IPS DF 6.9 (cell line): ENCODE measurements around the gene PPDPF.
A peak's percentile ranks its signal among the peaks of the same experiment; 100 is the strongest.

Source experiments
- DNase-seq: peaks from one replicate; pipeline ENCODE4 v3.0.0-alpha.2; 2013; ENCODE audit warnings: low read depth, low spot score
- H3K27ac ChIP-seq: one replicate; pipeline ENCODE4 v1.5.1; 2013; ENCODE audit warnings: low read length, control low read depth
- H3K27me3 ChIP-seq: 2 replicates; pipeline ENCODE4 v1.6.1; 2013; ENCODE audit warnings: mild to moderate bottlenecking, low read length; ENCODE audit not compliant: control insufficient read depth, insufficient read depth
- H3K36me3 ChIP-seq: 2 replicates; pipeline ENCODE4 v1.6.1; 2013; ENCODE audit warnings: low read length; ENCODE audit not compliant: control insufficient read depth, insufficient read depth
- H3K4me1 ChIP-seq: 2 replicates; pipeline ENCODE4 v1.6.1; 2013; ENCODE audit warnings: low read length; ENCODE audit not compliant: control insufficient read depth, insufficient read depth
- H3K4me3 ChIP-seq: 2 replicates; pipeline ENCODE4 v1.5.1; 2013; ENCODE audit warnings: mild to moderate bottlenecking, low read length
- H3K9me3 ChIP-seq: 2 replicates; pipeline ENCODE4 v1.6.1; 2013; ENCODE audit warnings: low read length, inconsistent platforms; ENCODE audit not compliant: control insufficient read depth, insufficient read depth
- WGBS: extraction: QIAGEN DNeasy Blood & Tissue Kit; methylation state at CpG from one replicate; pipeline ENCODE4 v1.1.7; 2013; ENCODE audit warnings: mixed read lengths, missing lambda C conversion rate; ENCODE audit not compliant: insufficient read length, insufficient coverage; 5-methylcytosine and 5-hydroxymethylcytosine counted together

The PPDPF gene

DNA sequence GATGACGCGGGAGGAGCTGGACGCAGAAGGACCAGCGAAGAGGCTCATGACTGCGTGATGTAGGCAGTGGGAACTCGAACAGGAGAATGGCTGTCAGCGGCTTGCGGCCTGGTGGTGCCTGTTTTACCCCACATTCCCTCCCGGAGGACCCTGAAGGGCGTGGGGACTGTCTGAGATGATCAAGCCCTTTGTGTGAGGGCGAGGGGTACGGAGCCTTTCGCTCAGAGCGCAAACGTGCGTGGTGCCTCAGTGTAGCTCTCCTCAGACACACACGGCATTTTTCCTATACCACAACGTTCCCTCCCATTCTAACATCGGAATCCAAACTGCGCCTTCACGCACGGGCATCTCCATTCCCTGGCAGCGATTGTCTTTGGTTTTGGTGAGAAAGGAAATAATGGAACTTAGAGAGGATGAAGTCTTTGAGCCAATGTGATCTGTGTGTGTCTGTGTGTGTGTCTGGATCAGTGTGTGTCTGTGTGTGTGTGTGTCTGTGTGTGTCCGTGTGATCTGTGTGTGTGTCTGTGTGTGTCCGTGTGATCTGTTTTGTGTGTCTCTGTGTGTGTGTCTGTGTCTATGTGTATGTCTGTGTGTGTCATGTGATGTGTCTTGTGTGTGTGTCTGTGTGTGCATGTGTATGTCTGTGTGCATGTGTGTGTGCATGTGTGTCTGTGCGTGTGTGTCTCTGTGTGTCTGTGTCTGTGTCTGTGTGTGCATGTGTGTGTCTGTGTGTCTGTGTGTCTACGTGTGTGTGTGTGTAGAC, 11.3 kb downstream of the PPDPF start:
- WGBS: 100% methylated on average over 4 of the region's 27 CpGs

DNA sequence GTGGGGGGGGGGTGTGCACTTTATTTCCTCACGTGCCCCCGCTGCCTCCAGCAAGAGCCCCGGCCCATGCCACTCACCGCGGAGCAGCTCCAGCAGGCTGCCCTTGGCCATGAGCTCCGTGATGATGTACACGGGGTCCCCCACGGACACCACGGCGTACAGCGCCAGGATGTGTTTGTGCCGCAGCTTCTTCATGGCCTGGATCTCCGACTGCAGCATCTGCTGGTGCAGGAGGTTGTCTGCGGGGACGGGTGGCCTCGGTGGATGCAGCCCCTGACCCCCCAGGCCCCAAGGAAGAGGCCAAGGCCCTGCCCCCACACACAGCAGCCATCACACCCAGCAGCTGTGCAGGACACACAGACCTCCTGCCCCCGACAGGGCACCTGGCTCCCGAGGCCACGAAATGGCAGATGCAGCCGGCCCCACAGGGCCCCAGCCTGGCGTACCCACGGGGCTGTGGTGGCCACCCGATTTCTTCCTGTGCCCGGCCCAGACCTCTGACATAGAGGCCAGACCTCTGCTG, 11.9 kb downstream of the PPDPF start:
- Histone ChIP-seq H3K27me3 (no peaks in the 10 kb centered on the region), H3K4me3 (no peak overlapping the region), H3K36me3 (no peaks in the 10 kb centered on the region), H3K4me1 (peaks cover 3% of the 10 kb centered on the region; the same call in 1 of the 2 replicates), H3K27ac (no peak overlapping the region), H3K9me3 (no peaks in the 10 kb centered on the region)
- no CpG with 5 or more reads among the region's 24 CpGs for WGBS
- DNase-seq: no peak

More for the DNA sequence above, 11.3 kb downstream of the PPDPF start:
- no peak overlapping the region for H3K27ac ChIP-seq
- no peaks in the 10 kb centered on the region for H3K9me3 ChIP-seq
- peaks cover 3% of the 10 kb centered on the region; the same call in 1 of the 2 replicates for H3K4me1 ChIP-seq
- no peaks in the 10 kb centered on the region for H3K27me3 ChIP-seq
- no peak overlapping the region for H3K4me3 ChIP-seq
- no peak for DNase-seq
- H3K36me3 ChIP-seq: no peaks in the 10 kb centered on the region

DNA sequence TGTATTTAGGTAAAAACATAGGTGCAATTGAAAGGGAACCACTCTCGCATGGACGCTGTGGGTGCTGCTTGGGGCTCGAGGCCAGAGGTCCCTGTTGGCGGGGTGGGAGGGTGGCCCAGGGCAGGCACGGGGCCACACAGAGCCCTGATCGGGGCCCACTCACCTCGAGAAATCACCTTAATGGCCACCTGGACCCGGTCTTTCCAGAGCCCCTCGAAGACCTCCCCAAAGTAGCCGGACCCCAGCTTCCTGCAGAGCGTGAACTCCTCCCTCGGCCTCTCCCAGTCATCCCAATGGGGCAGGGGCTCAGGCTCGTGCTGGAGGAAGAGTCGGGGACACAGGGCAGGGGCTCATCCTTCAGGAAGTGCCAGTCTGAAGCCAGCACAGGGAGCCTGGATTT, 12.8 kb downstream of the PPDPF start:
- Histone ChIP-seq H3K27ac (no peak overlapping the region), H3K27me3 (no peaks in the 10 kb centered on the region), H3K36me3 (no peaks in the 10 kb centered on the region), H3K9me3 (no peaks in the 10 kb centered on the region), H3K4me3 (no peak overlapping the region), H3K4me1 (peaks cover 3% of the 10 kb centered on the region; the same call in 1 of the 2 replicates)
- no CpG with 5 or more reads among the region's 14 CpGs for WGBS
- DNase-seq: no peak

DNA sequence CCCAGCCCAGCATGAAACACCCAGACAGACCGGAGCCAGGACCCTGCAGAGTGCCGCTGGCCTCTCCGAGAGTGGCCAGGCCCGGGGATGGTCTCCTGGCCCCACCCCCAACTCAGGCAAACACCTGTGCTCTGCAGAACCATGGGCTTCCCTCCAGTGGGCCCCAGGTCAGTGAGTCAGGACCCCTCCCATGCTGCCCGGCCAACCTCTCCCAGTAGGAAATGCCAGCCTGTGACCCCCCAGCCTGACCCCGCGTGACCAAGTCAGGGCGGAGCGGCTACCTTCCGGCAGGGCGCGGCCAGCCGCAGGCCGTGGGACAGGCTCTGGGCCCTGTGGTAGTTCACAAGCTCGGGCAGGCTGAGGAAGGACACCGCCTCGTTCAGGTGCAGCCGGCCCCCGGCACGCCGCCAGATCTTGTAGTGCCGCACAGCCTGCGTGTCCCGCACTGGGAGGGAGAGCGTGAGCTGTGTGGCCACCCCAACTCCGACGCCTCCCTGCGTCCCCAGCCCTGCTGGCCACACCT, 13.4 kb downstream of the PPDPF start:
- no peak for DNase-seq

DNA sequence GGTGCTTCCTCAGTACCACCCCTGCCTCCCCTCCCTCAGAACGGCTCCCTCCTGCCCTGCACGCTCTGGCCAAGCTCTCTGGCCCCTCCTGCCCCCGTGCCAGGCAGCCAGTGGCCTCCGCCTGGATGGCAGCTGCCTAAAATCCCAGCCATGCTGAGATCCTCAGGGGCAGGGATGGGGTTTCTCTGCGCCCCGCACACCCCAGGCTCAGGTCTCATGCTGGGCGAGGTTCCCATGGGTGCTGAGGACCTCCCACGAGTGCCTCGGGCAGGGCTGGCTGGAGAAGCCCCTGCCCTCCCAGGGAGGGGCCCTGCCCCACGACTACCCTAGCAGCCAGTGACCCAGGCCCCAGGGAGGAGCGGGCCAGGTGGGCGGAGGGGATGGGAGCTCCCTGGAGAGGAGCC, 13.9 kb downstream of the PPDPF start:
- no CpG with 5 or more reads among the region's 12 CpGs for WGBS
- Histone ChIP-seq H3K27me3 (no peaks in the 10 kb centered on the region), H3K36me3 (no peaks in the 10 kb centered on the region), H3K4me1 (peaks cover 3% of the 10 kb centered on the region; the same call in 1 of the 2 replicates), H3K9me3 (no peaks in the 10 kb centered on the region), H3K4me3 (no peak overlapping the region), H3K27ac (no peak overlapping the region)
- DNase-seq: no peak

More for the DNA sequence above, 13.4 kb downstream of the PPDPF start:
- no peak overlapping the region for H3K4me3 ChIP-seq
- H3K36me3 ChIP-seq: no peaks in the 10 kb centered on the region
- no peaks in the 10 kb centered on the region for H3K9me3 ChIP-seq
- H3K27ac ChIP-seq: no peak overlapping the region
- H3K4me1 ChIP-seq: peaks cover 3% of the 10 kb centered on the region; the same call in 1 of the 2 replicates
- no CpG with 5 or more reads among the region's 28 CpGs for WGBS
- H3K27me3 ChIP-seq: no peaks in the 10 kb centered on the region

DNA sequence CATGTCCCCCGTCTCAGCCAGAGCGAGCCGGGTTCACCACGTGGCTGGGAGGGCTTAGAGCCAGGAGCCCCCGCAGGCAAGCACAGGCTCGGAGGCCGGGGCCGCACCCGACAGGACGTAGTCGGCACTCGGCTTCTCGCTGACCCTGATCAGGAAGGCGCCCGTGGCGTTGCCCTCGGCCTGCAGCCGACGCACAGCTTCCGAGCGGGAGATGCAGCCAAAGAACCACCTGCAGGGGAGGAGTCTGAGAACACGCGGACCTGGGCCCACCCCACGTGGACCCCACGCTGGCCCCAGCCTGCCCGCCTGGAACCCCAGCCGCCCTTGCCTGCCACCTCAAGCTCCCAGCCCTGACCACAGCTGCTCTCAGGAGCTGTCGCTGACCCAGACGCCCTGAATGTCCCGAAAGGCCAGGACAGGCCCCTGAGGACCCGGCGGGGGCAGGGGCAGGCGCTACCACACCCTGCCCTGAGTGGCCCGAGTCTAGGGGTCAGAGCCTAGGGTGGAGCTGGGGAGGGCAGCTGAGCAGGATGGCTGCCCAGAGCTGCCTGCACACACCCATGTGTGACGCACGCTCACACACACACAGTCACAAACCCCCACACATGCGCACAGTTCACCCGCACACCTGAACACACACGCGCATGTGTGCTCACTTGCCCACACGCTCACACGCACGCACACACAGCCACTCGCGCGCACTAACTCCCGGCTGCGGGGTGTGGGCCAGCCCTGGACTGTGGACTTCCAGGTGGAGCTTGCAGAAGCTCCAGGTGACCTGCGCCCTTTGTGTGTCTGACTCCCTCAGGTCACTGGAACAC, 14.5 kb downstream of the PPDPF start:
- Histone ChIP-seq H3K27me3 (no peaks in the 10 kb centered on the region), H3K27ac (no peak overlapping the region), H3K4me3 (no peak overlapping the region), H3K9me3 (no peaks in the 10 kb centered on the region), H3K4me1 (peaks cover 3% of the 10 kb centered on the region; the same call in 1 of the 2 replicates), H3K36me3 (no peaks in the 10 kb centered on the region)
- no CpG with 5 or more reads among the region's 49 CpGs for WGBS
- DNase-seq: no peak

DNA sequence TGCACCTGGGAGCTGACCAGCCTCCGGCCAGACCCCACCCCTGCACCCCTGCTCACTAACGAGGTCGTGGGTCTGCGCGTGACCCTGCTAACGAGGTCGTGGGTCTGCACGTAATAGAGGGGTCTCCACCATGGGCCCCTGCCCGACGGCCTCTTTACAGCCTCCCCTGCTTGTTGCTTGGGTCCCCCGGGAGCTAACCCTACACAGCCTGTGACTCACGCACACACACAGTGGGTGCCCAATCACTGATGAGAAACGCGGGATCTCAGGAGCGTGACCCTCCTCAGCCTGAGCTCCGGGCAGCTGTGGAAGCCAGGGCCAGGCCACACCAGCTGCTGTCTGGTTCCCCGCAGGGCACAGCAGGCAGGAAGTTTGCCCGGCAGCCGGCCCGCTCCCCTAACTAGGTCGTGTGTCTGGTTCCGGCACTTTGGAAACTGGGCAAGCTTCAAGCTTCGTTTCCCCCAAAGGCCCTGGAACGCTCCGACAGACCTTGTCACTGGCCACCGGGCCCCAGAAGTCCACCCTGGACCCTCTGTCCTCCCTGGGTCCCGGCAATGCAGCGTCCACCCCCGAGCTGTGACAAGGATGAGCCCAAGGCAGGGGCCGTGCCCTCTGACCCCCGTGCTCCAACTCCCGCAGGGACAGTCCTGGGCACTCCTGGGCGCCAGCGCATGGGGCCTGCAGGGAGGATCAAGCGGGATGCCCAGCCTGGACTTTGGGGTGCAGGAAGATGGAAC, 15.8 kb downstream of the PPDPF start:
- no peaks in the 10 kb centered on the region; the same call in 1 of the 2 replicates for H3K36me3 ChIP-seq
- no peak for DNase-seq
- H3K4me3 ChIP-seq: no peak overlapping the region
- H3K27me3 ChIP-seq: no peaks in the 10 kb centered on the region
- no CpG with 5 or more reads among the region's 35 CpGs for WGBS
- no peaks in the 10 kb centered on the region for H3K9me3 ChIP-seq
- no peak overlapping the region for H3K27ac ChIP-seq
- peaks cover 3% of the 10 kb centered on the region for H3K4me1 ChIP-seq

DNA sequence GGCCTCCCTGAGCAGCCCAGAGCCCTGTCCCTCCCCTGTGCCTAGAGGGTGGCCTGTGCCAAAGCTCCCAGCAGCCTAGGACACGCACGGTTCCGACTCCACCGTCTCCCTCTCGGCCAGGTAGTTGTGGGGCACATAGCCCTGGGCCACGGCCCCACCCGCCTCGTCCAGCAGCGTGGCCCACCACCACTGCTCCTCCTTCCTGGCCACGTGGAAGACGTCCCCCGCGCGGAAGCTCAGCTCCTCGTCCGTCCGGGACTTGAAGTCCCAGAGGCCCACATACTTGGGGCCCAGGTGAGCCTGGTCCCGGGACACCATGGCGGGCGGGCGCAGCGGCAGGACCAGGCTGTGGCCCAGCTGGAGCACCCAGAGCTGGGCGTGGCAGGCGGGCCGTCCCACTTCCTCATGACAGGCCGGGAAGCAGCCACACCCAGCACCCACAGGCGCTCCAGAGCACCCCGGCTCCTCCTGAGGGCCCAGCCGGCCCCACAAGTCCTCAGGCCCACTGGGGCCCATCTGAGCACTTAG, 16.5 kb downstream of the PPDPF start, which contains the start of gene PTK6:
TSS of gene PTK6 (minus strand) at position 380 of the 528 bp plus-strand sequence. CDS start at position 318, 62 bp downstream.
- H3K9me3 ChIP-seq: no peaks in the 10 kb centered on the region
- H3K4me1 ChIP-seq: peaks cover 3% of the 10 kb centered on the region
- no peaks in the 10 kb centered on the region for H3K27me3 ChIP-seq
- WGBS: no CpG with 5 or more reads among the region's 29 CpGs
- H3K4me3 ChIP-seq: peak within 1 kb of the TSS; percentile 28; the same call in 1 of the 2 replicates
- H3K36me3 ChIP-seq: no peaks in the 10 kb centered on the region; the same call in 1 of the 2 replicates
- no peak within 1 kb of the TSS for H3K27ac ChIP-seq
- DNase-seq: no peak

DNA sequence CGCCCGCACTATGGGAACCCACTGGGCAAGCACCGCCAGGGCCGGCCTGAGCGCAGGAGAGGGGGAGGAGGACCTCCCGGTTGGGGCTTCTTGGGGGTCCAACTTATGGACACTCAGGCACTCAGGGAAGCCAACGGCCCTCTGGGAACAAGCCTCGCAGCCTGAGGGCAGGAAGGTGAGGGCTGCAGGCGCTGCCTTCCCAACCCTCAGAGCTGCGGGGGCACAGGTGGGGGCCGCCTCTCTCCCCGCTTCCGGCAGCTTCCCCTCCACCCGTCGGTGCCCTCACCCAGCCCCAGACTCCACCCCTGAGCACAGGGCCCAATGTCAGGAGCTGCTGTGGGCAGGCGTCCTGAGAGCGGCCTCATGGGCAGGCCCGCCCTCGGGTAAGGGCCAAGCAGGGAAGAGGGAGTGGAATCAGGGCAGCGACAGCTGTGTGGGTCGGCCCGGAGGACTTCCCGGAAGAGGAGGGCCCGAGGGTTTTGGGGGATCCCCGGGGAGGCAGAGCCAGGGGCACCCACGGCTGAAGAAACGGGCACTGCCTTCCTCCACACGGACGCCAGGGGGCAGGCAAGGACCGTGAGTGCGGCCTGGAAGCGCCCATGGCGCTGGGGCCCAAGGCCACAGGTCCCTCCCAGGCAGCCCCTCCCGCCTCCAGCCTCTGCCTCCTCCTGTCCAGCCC, 17.1 kb downstream of the PPDPF start:
- no peaks in the 10 kb centered on the region; the same call in 1 of the 2 replicates for H3K36me3 ChIP-seq
- WGBS: no CpG with 5 or more reads among the region's 34 CpGs
- H3K4me3 ChIP-seq: peak overlapping the region; percentile 28; the same call in 1 of the 2 replicates
- peak; percentile 89 for DNase-seq
- no peaks in the 10 kb centered on the region for H3K9me3 ChIP-seq
- H3K27ac ChIP-seq: no peak overlapping the region
- no peaks in the 10 kb centered on the region for H3K27me3 ChIP-seq
- peaks cover 3% of the 10 kb centered on the region for H3K4me1 ChIP-seq
